Type B pancreatic cell (in vitro differentiated cells): ENCODE results near the gene IKBKG. TPM values are rescaled to one million over a fixed set of nuclear protein-coding genes. Genes with fewer than 3 reads are reported as not detected.

Experiments used
- DNase-seq: peaks from one replicate; pipeline ENCODE4 v3.0.0; 2021; ENCODE audit warnings: mixed read lengths; ENCODE audit not compliant: unreplicated experiment; ENCODE audit errors: extremely low spot score
- H3K27ac Mint-ChIP-seq: 2 replicates; pipeline ENCODE4 v1.8.0; 2021; ENCODE audit warnings: mild to moderate bottlenecking, mixed read lengths
- H3K27me3 Mint-ChIP-seq: 2 replicates; pipeline ENCODE4 v1.8.0; 2021; ENCODE audit warnings: mixed read lengths
- H3K36me3 Mint-ChIP-seq: 2 replicates; pipeline ENCODE4 v1.8.0; 2021; ENCODE audit warnings: mixed read lengths
- H3K4me1 Mint-ChIP-seq: one replicate; pipeline ENCODE4 v1.8.0; 2021; ENCODE audit warnings: mixed read lengths; ENCODE audit not compliant: unreplicated experiment
- H3K4me3 Mint-ChIP-seq: 2 replicates; pipeline ENCODE4 v1.8.0; 2021; ENCODE audit warnings: mild to moderate bottlenecking, mixed read lengths
- H3K9me3 Mint-ChIP-seq: 2 replicates; pipeline ENCODE4 v1.8.0; 2021; ENCODE audit warnings: mixed read lengths
- CTCF ChIP-seq: fragments of 200-600 bp; sonication (generic); conservative IDR thresholded peaks from 2 replicates; pipeline ENCODE4 v1.5.0; 2021; ENCODE audit warnings: antibody characterized with exemption, mild to moderate bottlenecking
- total RNA-seq: library from RNA; stranded (reverse); gene quantifications from 2 replicates; pipeline ENCODE4 v1.2.1, GENCODE V29; 2021; ENCODE audit warnings: low replicate concordance

The IKBKG gene
- total RNA-seq, 1 donor from 2014 or later: 14.6 TPM

GRCh38 chrX:154595559-154596249 is 48.3 kb downstream of the IKBKG start:
- no peak overlapping the region for H3K4me3 Mint-ChIP-seq
- no peaks in the 10 kb centered on the region for H3K4me1 Mint-ChIP-seq
- TF ChIP-seq CTCF: no peak
- H3K9me3 Mint-ChIP-seq: peaks cover 10% of the 10 kb centered on the region
- DNase-seq: no peak
- H3K27me3 Mint-ChIP-seq: no peaks in the 10 kb centered on the region
- H3K27ac Mint-ChIP-seq: no peak overlapping the region
- no peaks in the 10 kb centered on the region for H3K36me3 Mint-ChIP-seq

DNA sequence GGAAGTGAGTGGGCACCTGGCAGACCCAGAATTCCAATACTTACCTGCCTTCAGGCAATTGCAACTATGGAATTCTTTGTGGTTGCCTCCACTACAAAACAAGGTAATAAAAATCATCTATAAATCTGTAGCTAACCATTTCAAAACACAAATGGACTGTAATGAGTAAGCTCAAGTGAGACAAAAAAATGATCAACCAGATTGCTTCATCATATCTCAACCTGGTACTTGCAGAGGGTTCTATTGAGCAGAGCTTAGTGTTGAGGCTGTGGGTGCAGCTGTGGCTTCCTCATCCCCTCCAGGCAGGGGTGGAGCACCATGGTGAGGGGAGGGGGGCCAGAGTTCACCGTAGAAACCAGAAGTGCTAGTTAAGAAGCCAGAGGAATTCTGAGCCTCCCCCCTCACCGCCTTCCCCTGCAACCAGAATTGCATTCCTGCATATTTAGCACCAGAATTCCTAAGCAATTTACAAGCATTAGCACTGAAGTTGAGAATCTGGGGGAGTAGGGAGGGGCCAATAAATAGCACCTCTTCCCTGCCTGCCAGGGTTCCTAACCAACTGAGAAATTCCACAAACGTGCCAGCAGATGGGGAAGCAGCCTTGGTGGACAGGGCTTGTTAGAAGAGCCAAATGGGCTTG is 49.0 kb downstream of the IKBKG start:
- Mint-ChIP-seq H3K27me3 (no peaks in the 10 kb centered on the region), H3K4me1 (no peaks in the 10 kb centered on the region), H3K9me3 (peaks cover 10% of the 10 kb centered on the region), H3K4me3 (no peak overlapping the region), H3K27ac (no peak overlapping the region), H3K36me3 (no peaks in the 10 kb centered on the region)
- no peak for TF ChIP-seq CTCF
- peak; percentile 43 for DNase-seq

- Mint-ChIP-seq H3K36me3 (no peaks in the 10 kb centered on the region), H3K27ac (no peak overlapping the region), H3K9me3 (peaks cover 14% of the 10 kb centered on the region), H3K4me1 (no peaks in the 10 kb centered on the region), H3K4me3 (no peak overlapping the region), H3K27me3 (peaks cover 5% of the 10 kb centered on the region)
- no peak for TF ChIP-seq CTCF
- DNase-seq: no peak
These were observed 49.8 kb downstream of the IKBKG start for GRCh38 chrX:154597221-154597620.

DNA sequence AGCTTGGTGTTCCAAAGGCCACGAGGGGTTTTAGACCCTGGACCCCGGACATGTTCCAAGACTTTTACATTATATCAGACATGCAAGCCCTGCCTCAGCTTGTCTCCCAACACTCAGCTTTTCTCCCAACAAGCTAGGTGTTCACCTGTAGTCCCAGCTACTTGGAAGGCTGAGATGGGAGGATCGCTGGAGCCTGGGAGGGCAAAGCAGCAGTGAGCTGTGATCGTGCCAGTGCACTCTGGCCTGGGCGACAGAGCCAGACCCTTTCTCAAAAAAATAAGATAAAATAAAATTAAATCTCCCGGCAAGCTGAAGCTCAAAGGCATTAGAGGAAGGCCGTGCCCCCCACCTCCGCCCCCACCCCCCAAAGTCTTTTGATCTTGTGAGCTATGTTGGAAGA is 51.2 kb downstream of the IKBKG start:
- Mint-ChIP-seq H3K27ac (no peak overlapping the region), H3K4me3 (no peak overlapping the region), H3K36me3 (no peaks in the 10 kb centered on the region), H3K27me3 (peaks cover 5% of the 10 kb centered on the region), H3K9me3 (peaks cover 14% of the 10 kb centered on the region), H3K4me1 (no peaks in the 10 kb centered on the region)
- TF ChIP-seq CTCF: no peak
- DNase-seq: no peak

DNA sequence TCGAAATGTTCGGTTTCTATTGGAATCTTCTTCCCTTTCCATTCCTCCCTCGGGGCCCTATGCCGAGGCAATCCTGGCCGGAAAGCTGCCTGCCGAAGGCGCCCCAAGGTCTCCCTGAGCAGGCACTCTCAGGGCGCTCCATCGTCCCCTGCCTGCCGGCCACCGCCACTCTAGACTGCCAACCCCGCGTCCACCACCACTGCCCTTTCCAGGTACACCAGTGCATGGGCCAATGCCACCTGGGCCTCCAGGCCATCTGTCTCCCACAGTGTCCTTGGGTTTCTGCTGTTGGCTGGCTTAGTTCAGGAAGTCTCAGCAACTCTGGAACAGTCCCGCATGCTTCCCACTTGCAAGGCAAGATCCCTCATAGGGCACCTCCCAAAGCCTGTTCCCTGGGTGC is 52.1 kb downstream of the IKBKG start:
- no peak for TF ChIP-seq CTCF
- H3K4me1 Mint-ChIP-seq: no peaks in the 10 kb centered on the region
- DNase-seq: peak; percentile 60
- no peak overlapping the region for H3K4me3 Mint-ChIP-seq
- H3K36me3 Mint-ChIP-seq: no peaks in the 10 kb centered on the region
- no peak overlapping the region for H3K27ac Mint-ChIP-seq
- H3K27me3 Mint-ChIP-seq: peaks cover 12% of the 10 kb centered on the region
- H3K9me3 Mint-ChIP-seq: peaks cover 13% of the 10 kb centered on the region
